SIG-M5 treated with dmso at 0.1 percent for 504 hours (cell line): ENCODE measurements around the gene TPSD1.
"Not testable (repeated sequence)": the region's sequence is repeated elsewhere in the genome, so short reads cannot be mapped to it uniquely, and the experiment has no call there.

Source experiments
- DNase-seq: peaks from one replicate; lab custom pipeline; 2025; ENCODE audit not compliant: unreplicated experiment; lab: John Stamatoyannopoulos, UW

The TPSD1 gene

DNA sequence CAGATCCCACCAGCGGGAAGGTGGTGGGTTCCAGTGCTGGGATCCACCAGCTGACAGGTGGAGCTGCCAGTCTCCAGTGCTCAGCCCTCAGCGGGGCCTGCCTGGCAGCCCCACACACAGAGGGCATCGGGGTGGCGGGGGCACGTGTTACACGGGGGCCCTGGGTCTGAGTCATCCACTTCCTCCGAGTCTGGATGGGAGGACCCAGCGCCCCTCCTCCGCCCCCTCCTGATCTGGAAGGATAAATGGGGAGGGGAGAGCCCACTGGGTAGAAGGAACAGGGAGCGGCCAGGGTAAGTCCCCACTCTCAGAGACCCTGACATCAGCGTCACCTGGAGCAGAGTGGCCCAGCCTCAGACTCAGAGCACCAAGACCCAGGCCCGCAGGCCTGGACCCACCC, 15.4 kb upstream of the TPSD1 start, which contains the start of gene TPSAB1:
TPSAB1 (plus strand) TSS at position 270 of the 400 bp plus-strand sequence. CDS start 234 bp downstream, outside the sequence.
- not testable (repeated sequence) for DNase-seq

GRCh38 chr16:1241081-1241480, 14.8 kb upstream of the TPSD1 start:
- not testable (repeated sequence) for DNase-seq

DNA sequence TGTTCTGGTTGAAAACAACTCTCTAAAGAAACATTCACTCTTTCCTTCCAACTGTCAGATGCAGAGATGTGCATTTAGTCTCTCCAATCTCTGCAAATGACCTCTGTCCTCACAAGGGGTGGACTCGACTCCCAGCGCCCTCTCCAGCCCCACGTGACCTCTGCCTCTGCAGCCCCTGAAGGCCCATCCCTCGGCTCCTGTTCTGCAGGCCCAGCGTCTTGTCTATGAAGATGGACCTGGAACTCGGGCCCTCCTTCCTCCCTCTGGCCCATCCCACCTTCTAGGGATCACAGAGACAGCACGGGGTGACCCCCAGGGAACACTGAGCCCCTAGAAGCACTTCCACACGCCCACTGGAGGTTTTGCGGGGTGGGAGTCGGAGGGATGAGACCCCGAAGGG, 12.5 kb upstream of the TPSD1 start:
- not testable (repeated sequence) for DNase-seq

DNA sequence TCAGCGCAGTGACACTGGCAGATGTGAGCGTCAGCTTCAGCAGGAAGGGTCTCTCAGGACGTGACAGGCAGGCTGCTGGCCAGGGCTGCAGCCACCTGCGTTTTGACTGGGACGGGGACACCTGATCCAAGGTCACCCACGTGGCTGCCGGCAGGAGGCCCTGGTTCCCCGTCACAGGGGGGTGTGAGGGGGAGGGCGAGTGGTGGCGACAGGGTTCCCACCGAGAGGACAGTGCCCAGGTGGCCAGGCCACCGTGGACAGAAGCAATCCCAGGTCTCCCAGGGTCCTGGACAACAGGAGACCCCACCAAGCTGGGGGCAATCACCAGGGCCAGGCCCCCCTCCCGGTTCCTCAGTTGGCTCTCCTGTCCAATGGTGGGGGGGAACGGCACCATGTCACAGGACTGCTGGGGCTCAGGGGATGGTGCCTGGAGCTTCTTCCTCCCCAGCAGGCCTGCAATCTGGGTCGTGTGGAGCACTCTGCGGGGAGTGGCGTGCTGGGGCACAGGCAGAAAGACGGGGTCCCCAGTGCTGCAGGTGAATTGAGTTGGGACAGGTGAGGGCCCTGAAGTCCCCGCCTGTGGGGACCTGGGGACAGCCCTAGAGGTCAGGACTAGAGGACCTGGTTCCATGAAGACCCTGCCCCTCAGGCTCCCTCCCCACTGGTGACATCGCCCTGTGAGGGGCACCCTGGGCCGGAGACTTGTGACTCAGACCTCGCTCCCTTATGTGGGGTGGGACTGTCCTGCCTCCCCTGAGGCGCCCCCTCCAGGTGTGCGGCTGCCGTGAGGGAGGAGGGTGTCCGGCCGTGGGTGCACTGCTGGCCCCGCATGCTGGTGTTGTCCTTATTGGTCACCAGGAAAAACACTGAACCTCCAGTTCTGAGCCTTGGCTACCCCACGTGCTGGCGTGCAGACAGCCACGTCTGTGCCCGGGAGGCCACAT, 11.7 kb upstream of the TPSD1 start:
- DNase-seq: not testable (repeated sequence)

- DNase-seq: no peak
Observed at GRCh38 chr16:1244881-1245280, 11.0 kb upstream of the TPSD1 start.

DNA sequence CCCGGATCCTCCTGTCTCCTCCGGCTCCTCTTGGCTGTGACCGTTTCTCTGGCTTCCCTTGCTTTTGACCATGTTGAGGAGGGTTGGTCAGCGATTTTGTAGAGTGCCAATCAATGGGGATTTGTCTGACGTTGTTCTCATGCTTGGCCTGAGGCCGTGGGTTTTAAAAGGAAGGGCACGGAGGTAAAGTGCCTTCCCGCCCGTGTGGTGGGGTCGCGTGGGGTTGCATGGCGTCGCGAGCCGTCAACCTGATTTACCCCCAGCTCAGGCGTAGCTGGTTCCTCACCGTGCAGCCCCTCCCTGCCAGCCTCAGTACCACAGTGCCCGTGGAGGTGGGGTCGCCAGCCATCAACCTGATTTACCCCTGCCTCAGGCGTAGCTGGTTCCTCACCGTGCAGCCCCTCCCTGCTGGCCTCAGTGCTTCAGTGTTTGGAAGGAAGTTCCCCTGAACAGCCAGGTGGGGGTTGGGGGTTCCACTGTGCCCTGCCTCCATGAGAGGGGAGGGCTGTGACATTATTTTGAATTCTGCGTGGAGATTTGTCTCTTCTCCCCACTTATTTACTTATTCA, 10.3 kb upstream of the TPSD1 start:
- DNase-seq: no peak

GRCh38 chr16:1247903-1248537, 7.8 kb upstream of the TPSD1 start:
- DNase-seq: not testable (repeated sequence)

DNA sequence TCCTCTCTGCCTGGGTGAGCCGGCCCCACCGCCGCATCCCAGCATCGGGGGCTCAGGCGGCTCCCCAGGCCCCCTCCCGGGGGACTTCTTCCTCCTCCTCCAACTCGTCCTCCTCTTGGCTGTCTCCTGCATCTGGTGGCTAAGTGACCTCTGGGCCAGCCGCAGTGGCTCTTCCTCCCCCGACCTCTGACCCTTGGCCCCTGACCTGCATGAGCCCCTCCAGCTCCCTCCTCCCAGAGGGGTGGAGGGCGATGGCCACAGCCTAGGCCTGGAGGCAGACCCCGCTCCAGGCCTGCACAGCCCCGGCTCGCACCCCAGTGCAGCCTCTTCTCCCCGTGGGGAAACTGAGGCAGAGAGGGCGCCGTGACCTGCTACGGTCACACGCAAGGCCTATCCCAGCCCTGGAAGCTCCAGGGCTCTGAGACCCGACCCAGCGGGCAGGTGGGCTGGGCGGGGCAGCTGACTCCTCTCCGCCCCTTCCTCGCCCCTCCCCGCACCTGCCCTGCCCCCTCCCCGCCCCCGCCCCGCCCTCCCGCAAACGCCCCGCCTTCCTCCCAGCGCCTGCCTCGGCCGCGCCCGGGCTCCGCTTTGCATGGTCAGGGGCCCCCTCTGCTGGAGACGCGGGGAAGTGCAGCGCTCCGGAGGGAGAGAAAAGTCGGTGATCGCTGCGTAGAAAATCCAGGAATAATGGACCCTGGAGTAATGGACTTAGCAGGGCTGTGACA, 6.7 kb upstream of the TPSD1 start:
- not testable (repeated sequence) for DNase-seq

DNA sequence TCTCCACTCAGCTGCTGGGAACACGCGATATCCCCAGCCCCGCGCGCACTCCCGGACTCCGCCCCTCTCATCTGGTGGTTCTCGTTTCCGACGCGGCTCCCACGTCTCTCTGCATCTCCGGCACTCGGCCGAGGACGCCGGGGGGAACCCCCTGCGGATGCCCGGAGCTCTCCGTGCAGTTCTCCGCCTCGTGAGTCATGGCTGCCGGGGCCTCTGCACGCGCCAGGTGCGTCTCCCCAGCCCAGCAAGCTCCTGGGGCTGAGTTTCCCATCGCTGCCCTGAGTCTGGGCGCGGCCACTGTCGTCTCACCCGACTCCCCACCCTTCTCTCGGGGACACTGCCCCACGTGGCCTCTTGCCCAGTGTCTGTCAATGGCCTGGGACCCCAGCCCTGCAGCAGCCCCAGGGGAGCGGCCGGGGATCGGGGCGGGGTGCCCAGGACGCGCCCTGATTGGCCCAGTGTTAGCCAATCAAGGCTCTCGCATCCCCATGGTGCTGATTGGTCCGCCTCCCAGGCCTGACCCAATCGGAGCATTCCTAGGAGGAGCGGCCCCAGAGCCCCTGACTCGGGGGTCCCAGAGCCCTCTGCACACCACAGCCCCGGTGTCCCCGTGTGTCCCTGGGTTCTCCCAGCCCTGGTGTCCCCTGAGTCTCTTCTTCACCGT, 2.0 kb upstream of the TPSD1 start:
- DNase-seq: not testable (repeated sequence)

DNA sequence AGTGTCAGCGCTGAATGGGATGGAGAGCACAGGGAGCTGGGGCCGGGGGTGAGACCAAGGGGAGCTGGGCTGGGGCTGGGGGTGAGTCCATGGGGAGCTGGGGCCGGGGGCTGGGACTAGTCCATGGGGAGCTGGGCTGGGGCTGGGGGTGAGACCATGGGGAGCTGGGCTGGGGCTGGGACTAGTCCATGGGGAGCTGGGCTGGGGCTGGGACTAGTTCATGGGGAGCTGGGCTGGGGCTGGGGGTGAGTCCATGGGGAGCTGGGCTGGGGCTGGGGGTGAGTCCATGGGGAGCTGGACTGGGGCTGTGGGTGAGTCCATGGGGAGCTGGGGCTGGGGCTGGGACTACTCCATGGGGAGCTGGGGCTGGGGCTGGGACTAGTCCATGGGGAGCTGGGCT, 1.0 kb upstream of the TPSD1 start:
- DNase-seq: not testable (repeated sequence)

- DNase-seq: not testable (repeated sequence)
Observed at GRCh38 chr16:1256296-1256873, 516 bp downstream of the TPSD1 start.

- DNase-seq: no peak
Observed at GRCh38 chr16:1256874-1257322, 1.0 kb downstream of the TPSD1 start.

DNA sequence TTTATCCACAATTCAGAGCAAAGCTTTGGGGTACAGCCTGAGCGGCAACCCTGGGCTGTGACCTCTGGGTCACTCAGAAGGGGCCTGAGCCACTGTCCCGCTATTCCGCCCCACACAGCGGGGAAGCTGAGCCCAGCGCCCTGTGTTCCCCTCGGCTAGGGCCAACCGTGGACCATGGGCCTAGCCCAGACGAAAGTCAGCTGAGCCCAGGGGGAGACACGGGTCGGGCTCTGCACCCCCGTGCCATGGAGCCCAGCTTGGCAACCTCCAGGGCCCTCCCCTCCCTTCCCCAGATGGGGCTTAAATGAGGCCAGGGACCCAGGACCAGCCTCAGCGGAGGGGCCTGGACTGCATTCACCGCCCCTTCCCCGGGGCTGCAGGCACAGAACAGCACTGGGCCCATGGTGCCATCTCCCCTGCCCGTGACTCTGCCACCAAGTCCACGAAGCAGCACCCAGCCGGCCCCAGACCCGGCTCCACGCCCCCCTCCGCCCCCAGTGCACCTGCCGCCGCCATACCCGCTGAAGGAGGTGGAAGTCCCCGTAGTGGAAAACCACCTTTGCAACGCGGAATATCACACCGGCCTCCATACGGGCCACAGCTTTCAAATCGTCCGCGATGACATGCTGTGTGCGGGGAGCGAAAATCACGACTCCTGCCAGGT, 1.8 kb downstream of the TPSD1 start:
- no peak for DNase-seq

DNA sequence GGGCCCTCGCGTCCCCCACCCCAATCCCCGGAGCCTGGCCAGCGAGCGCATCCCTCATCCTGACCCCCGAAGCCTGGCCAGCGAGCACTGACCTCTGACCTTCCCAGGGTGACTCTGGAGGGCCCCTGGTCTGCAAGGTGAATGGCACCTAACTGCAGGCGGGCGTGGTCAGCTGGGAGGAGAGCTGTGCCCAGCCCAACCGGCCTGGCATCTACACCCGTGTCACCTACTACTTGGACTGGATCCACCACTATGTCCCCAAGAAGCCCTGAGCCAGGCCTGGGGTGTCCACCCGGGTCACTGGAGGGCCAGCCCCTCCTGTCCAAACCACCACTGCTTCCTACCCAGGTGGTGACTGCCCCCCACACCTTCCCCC, 2.3 kb downstream of the TPSD1 start:
- no peak for DNase-seq

DNA sequence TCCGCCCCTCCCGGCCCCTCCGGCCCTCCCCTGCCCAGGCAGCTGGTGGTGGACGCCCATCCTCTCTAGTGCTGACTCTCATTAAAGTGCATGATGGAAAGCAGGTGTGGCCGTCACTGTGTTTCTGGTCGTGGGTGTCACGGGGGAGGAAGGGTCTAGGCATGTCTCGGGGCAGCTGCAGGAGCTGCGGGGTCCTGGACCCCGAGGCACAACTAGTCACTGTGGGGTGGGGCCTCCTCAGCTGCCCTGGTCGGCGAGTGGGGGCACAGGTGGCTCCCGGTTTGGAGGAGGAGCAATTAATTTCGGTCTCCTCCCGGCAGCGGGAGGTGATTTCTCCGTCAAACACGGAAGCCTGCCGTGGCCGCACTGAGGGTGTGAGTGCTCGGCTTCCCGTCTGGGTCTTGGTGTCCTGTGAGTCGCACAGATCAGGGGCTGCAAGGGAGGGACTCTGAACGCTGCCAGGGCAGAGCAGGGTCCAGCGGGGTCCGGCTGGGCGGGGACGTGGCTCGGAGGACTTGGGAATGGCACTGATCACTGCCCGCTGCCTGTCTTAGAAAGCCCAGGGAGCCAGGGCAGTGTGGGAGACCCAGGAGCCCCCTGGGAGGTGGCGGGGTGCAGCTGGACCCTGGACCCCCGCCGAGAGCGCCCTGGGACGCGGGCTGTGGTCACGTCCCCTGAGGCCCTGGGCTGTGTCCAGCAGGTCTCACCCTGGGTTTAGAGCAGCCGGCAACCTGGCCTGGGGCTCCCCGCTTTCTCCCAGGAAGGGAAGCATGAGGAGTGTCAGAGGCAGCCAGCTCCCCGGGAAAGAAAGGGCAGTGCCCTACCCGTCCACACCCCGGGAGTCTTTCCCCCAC, 3.3 kb downstream of the TPSD1 start:
- no peak for DNase-seq

- no peak for DNase-seq
Observed at GRCh38 chr16:1259760-1260068, 3.8 kb downstream of the TPSD1 start.

GRCh38 chr16:1260101-1260680, 4.3 kb downstream of the TPSD1 start:
- no peak for DNase-seq

DNA sequence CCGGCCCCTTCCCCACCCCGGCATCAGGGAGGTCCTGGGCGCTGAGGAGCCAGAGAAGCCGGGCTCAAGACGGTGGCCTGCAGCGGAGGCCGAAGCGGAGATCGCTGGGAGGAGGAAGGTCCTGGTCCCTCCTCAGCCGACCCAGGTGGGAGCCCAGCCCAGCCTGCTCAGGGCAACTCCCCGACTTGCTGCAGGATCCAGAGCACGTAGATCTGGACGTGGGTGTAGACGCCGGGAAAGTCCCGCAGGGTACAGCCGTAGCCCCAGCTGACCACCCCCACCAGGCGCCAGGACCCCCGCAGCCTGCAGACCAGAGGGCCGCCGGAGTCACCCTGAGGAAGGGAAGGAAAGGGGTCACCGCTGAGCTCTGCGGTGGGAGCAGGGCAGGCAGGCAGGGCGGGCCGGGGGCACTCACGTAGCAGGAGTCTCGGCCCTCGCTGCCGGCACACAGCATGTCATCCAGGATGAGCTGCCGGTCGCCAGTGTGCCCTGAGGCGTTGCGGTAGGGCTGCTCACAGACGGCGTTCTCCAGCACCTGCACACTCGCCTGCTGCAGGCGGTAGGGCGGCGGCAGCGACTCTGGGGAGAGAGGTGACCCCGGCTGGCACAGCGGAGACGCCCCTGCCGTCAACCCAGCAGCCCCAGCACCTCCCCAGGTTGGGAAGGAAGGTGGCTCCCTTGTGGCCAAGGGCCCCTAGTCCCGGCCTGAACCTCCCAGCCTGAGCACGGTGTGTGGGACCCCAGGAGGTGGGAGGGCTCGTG, 5.4 kb downstream of the TPSD1 start:
- DNase-seq: no peak
